Ishikawa (cell line): Measurements from ENCODE around the gene MAP3K9.

Experiments used
- CEBPB ChIP-seq: IDR thresholded peaks from 2 replicates; pipeline ENCODE4 v1.6.1; 2012
- CREB1 ChIP-seq: IDR thresholded peaks from 2 replicates; pipeline ENCODE4 v1.6.1; 2012; ENCODE audit warnings: low read depth
- MAX ChIP-seq: IDR thresholded peaks from 2 replicates; pipeline ENCODE4 v1.6.1; 2012
- RAD21 ChIP-seq: IDR thresholded peaks from 2 replicates; pipeline ENCODE4 v1.6.1; 2012; ENCODE audit warnings: low read depth
- TAF1 ChIP-seq: IDR thresholded peaks from 2 replicates; pipeline ENCODE4 v1.6.1; 2012; ENCODE audit warnings: low read depth, mild to moderate bottlenecking

- TF ChIP-seq RAD21 (no peak), MAX (no peak), CREB1 (no peak), CEBPB (no peak), TAF1 (no peak)
Observed at GRCh38 chr14:70784886-70785285, 24.4 kb downstream of the MAP3K9 start.
